WTC11 (cell line): ENCODE data around the gene GSN. TPM values are rescaled to one million over a fixed set of nuclear protein-coding genes. Genes with fewer than 3 reads are reported as not detected.

Source experiments
- ATAC-seq: fragments of 200-7000 bp; cut with Tn5 transposase; 2 replicates; pipeline ENCODE4 v1.10.0; 2021; ENCODE audit warnings: mild to moderate bottlenecking, moderate library complexity
- CTCF ChIA-PET: fragments of 300-600 bp; sonication (Branson Sonifier 250); formaldehyde crosslinking; loops from one replicate; lab custom pipeline; 2021; ENCODE audit warnings: antibody characterized with exemption; lab: Charles Lee
- POLR2A ChIA-PET: fragments of 350-600 bp; sonication (Branson Sonifier 250); formaldehyde crosslinking; loops from one replicate; lab custom pipeline; 2021; ENCODE audit warnings: antibody characterized with exemption; lab: Charles Lee
- DNase-seq: peaks from one replicate; pipeline ENCODE4 v3.0.0; 2021; ENCODE audit warnings: low spot score
- H3K27ac Mint-ChIP-seq: 2 replicates; pipeline ENCODE4 v1.8.0; 2021; ENCODE audit warnings: mixed read lengths
- H3K27me3 Mint-ChIP-seq: 2 replicates; pipeline ENCODE4 v1.8.0; 2021; ENCODE audit warnings: low read depth, mild to moderate bottlenecking, moderate library complexity, mixed read lengths
- H3K36me3 Mint-ChIP-seq: 2 replicates; pipeline ENCODE4 v1.8.0; 2021; ENCODE audit warnings: mixed read lengths
- H3K4me1 Mint-ChIP-seq: 2 replicates; pipeline ENCODE4 v1.8.0; 2022; ENCODE audit warnings: mixed read lengths
- H3K4me3 Mint-ChIP-seq: 2 replicates; pipeline ENCODE4 v1.8.0; 2021; ENCODE audit warnings: mild to moderate bottlenecking, moderate library complexity, mixed read lengths
- H3K9me3 Mint-ChIP-seq: 2 replicates; pipeline ENCODE4 v1.8.0; 2021; ENCODE audit warnings: mixed read lengths
- ATF1 ChIP-seq: sonication (generic); formaldehyde crosslinking; IDR thresholded peaks from 2 replicates; pipeline ENCODE4 v1.8.1; 2023; ENCODE audit warnings: mild to moderate bottlenecking, moderate library complexity, missing genetic modification reagents
- ATF6 ChIP-seq: sonication (generic); formaldehyde crosslinking; IDR thresholded peaks from 2 replicates; pipeline ENCODE4 v1.8.1; 2023; ENCODE audit warnings: mild to moderate bottlenecking, missing genetic modification reagents
- CBFB ChIP-seq: sonication (generic); formaldehyde crosslinking; IDR thresholded peaks from 2 replicates; pipeline ENCODE4 v1.8.1; 2022; ENCODE audit warnings: mild to moderate bottlenecking, low read depth, missing genetic modification reagents
- CDX4 ChIP-seq: fragments of 250-450 bp; sonication (Bioruptor Pico); IDR thresholded peaks from 2 replicates; pipeline ENCODE4 v1.9.0; 2021; ENCODE audit warnings: moderate library complexity, mild to moderate bottlenecking, inconsistent platforms, borderline replicate concordance
- CREM ChIP-seq: sonication (generic); formaldehyde crosslinking; IDR thresholded peaks from 2 replicates; pipeline ENCODE4 v1.8.1; 2022; ENCODE audit warnings: mild to moderate bottlenecking, missing genetic modification reagents, moderate library complexity
- EMX1 ChIP-seq: fragments of 250-450 bp; sonication (Bioruptor Pico); IDR thresholded peaks from 2 replicates; pipeline ENCODE4 v1.8.0; 2021; ENCODE audit warnings: mild to moderate bottlenecking
- ETV6 ChIP-seq: sonication (generic); formaldehyde crosslinking; IDR thresholded peaks from 2 replicates; pipeline ENCODE4 v1.8.1; 2022; ENCODE audit warnings: mild to moderate bottlenecking, missing genetic modification reagents
- GABPB1 ChIP-seq: sonication (generic); formaldehyde crosslinking; IDR thresholded peaks from 2 replicates; pipeline ENCODE4 v1.8.1; 2023; ENCODE audit warnings: mild to moderate bottlenecking, missing genetic modification reagents
- JAZF1 ChIP-seq: fragments of 250-450 bp; sonication (Bioruptor Pico); IDR thresholded peaks from 2 replicates; pipeline ENCODE4 v1.9.0; 2021; ENCODE audit warnings: moderate library complexity, mild to moderate bottlenecking, inconsistent platforms
- NR1H2 ChIP-seq: sonication (generic); formaldehyde crosslinking; IDR thresholded peaks from 2 replicates; pipeline ENCODE4 v1.9.0; 2021; ENCODE audit warnings: mild to moderate bottlenecking, moderate library complexity, missing genetic modification reagents
- NR3C1 ChIP-seq: sonication (generic); formaldehyde crosslinking; conservative IDR thresholded peaks from 2 replicates; pipeline ENCODE4 v1.8.1; 2023; ENCODE audit warnings: low read depth, mild to moderate bottlenecking, missing genetic modification reagents
- RELA ChIP-seq: sonication (generic); formaldehyde crosslinking; IDR thresholded peaks from 2 replicates; pipeline ENCODE4 v1.8.1; 2022; ENCODE audit warnings: missing genetic modification reagents, mild to moderate bottlenecking, borderline replicate concordance
- RORB ChIP-seq: fragments of 250-450 bp; sonication (Bioruptor Pico); IDR thresholded peaks from 2 replicates; pipeline ENCODE4 v1.9.0; 2021; ENCODE audit warnings: mild to moderate bottlenecking
- SMAD4 ChIP-seq: sonication (generic); formaldehyde crosslinking; IDR thresholded peaks from 2 replicates; pipeline ENCODE4 v1.8.0; 2022; ENCODE audit warnings: mild to moderate bottlenecking, missing genetic modification reagents
- USF1 ChIP-seq: sonication (generic); formaldehyde crosslinking; IDR thresholded peaks from 2 replicates; pipeline ENCODE4 v1.8.0; 2022; ENCODE audit warnings: mild to moderate bottlenecking, missing genetic modification reagents
- ZNF138 ChIP-seq: sonication (generic); formaldehyde crosslinking; conservative IDR thresholded peaks from 2 replicates; pipeline ENCODE4 v1.8.1; 2022; ENCODE audit warnings: mild to moderate bottlenecking, moderate library complexity, missing genetic modification reagents
- ZNF219 ChIP-seq: sonication (generic); formaldehyde crosslinking; IDR thresholded peaks from 2 replicates; pipeline ENCODE4 v1.8.0; 2023; ENCODE audit warnings: missing genetic modification reagents, mild to moderate bottlenecking, borderline replicate concordance
- ZNF232 ChIP-seq: sonication (generic); formaldehyde crosslinking; IDR thresholded peaks from 2 replicates; pipeline ENCODE4 v1.8.0; 2022; ENCODE audit warnings: mild to moderate bottlenecking, missing genetic modification reagents
- ZNF317 ChIP-seq: sonication (generic); formaldehyde crosslinking; IDR thresholded peaks from 2 replicates; pipeline ENCODE4 v1.8.1; 2023; ENCODE audit warnings: low read depth, mild to moderate bottlenecking, moderate library complexity, missing genetic modification reagents, borderline replicate concordance
- ZNF396 ChIP-seq: fragments of 250-450 bp; sonication (Bioruptor Pico); IDR thresholded peaks from 2 replicates; pipeline ENCODE4 v1.8.0; 2021; ENCODE audit warnings: mild to moderate bottlenecking, moderate library complexity, borderline replicate concordance
- ZNF423 ChIP-seq: fragments of 250-450 bp; sonication (Bioruptor Pico); IDR thresholded peaks from 2 replicates; pipeline ENCODE4 v2.1.2; 2022; ENCODE audit warnings: mild to moderate bottlenecking, moderate library complexity
- total RNA-seq: library from RNA; stranded (reverse); gene quantifications from 3 replicates; pipeline ENCODE4 v1.2.3, GENCODE V29; 2021
- TF ChIP-seq, protein P1 (sequence below): sonication (generic); formaldehyde crosslinking; IDR thresholded peaks from 2 replicates; pipeline ENCODE4 v1.8.1; 2023; ENCODE audit warnings: mild to moderate bottlenecking, moderate library complexity, missing genetic modification reagents

GSN gene
- total RNA-seq, 1 experiment from 2014 or later: 47.0 TPM

GRCh38 chr9:121220996-121221663, 46.8 kb upstream of the GSN start (continued):
- TF ChIP-seq CDX4 (CRISPR knock-in tag) (no peak), ZNF232 (CRISPR knock-in tag) (no peak), USF1 (CRISPR knock-in tag) (no peak), EMX1 (no peak), ZNF396 (CRISPR knock-in tag) (peak; percentile 48; the same call in 1 of the 2 replicates), RELA (CRISPR knock-in tag) (no peak), SMAD4 (CRISPR knock-in tag) (no peak), ETV6 (CRISPR knock-in tag) (peak; percentile 25; the same call in 1 of the 2 replicates), ZNF219 (CRISPR knock-in tag) (no peak), NR3C1 (CRISPR knock-in tag) (no peak), ZNF317 (CRISPR knock-in tag) (no peak), ATF1 (no peak), NR1H2 (CRISPR knock-in tag) (no peak), ATF6 (CRISPR knock-in tag) (no peak), GABPB1 (CRISPR knock-in tag) (no peak)
- TF ChIP-seq, protein P1, sequence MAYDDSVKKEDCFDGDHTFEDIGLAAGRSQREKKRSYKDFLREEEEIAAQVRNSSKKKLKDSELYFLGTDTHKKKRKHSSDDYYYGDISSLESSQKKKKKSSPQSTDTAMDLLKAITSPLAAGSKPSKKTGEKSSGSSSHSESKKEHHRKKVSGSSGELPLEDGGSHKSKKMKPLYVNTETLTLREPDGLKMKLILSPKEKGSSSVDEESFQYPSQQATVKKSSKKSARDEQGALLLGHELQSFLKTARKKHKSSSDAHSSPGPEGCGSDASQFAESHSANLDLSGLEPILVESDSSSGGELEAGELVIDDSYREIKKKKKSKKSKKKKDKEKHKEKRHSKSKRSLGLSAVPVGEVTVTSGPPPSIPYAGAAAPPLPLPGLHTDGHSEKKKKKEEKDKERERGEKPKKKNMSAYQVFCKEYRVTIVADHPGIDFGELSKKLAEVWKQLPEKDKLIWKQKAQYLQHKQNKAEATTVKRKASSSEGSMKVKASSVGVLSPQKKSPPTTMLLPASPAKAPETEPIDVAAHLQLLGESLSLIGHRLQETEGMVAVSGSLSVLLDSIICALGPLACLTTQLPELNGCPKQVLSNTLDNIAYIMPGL (CRISPR knock-in tag): no peak

DNA sequence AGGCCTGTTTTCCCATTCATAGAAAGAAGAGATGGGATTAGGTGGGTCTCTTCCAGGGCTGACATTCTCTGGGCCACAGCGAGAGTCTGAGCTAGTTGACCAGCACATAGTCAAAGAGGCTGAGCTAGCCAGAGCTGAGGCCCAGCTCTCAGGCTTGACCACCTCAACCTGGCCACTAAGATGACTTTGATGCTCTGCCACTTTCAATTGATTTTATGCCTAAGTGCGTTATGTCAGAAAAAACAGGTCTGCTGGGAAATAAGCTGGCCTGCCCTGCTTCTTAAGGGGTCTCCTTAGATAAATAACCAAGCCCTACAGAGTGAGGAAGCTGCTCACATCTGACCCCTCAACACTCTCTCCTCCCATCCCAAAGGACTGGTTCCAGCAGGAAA, 46.3 kb upstream of the GSN start:
- H3K4me1 Mint-ChIP-seq: peaks cover 37% of the 10 kb centered on the region
- ChIA-PET POLR2A (interaction anchor here (0.9 kb wide), 1 partner anchor 98 kb away, joined by 3 read pairs; no protein-coding TSS in a partner anchor), CTCF (interaction anchor here (0.5 to 2.6 kb wide), 8 partner anchors 9 to 98 kb away, joined by 3 to 10 read pairs (median 4); partner anchors contain the start of gene GSN)
- DNase-seq: no peak
- H3K27ac Mint-ChIP-seq: peak overlapping the region; percentile 96
- TF ChIP-seq RORB (CRISPR knock-in tag): no peak
- TF ChIP-seq ZNF219 (CRISPR knock-in tag): no peak
- no peak for TF ChIP-seq ZNF138 (CRISPR knock-in tag)
- TF ChIP-seq ZNF423: no peak
- TF ChIP-seq ATF1: no peak
- TF ChIP-seq CREM (CRISPR knock-in tag): no peak
- TF ChIP-seq JAZF1: no peak
- TF ChIP-seq CBFB (CRISPR knock-in tag): no peak
- H3K27me3 Mint-ChIP-seq: peaks cover 7% of the 10 kb centered on the region; the same call in 1 of the 2 replicates
- peak overlapping the region; percentile 57 for H3K4me3 Mint-ChIP-seq
- ATAC-seq: peak; percentile 22
- no peaks in the 10 kb centered on the region for H3K36me3 Mint-ChIP-seq
- H3K9me3 Mint-ChIP-seq: no peaks in the 10 kb centered on the region
